ENCODE data around the gene ADAM10.

Gene ADAM10

DNA sequence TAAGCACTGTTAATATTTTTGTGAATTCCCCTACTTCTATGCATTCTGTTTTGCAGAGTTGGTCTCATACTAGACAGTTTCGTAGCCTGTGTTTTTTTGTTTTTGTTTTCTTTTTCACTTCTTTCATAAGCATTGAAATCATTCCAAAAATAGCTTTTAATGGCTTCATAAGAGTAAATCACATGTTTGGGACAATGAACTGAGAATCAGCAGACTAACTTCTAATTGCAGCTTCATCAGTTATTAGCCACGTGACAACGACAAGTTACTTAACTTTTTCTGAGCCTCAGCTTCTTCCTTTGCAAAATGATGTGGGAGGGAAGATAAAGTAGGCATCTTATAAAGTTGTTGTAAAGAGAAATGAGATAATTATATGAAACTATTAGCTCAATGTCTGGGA, 193.0 kb downstream of the ADAM10 start:
- no peak for DNase-seq
- no peak overlapping the region for H4K12ac ChIP-seq (ENCODE audit: low read depth, low read length)
- H3K79me2 ChIP-seq (ENCODE audit: control insufficient read depth, insufficient read depth, low read length, poor library complexity), result peaks cover 6% of the 10 kb centered on the region
- H3K18ac ChIP-seq (ENCODE audit: low read length), result no peak overlapping the region
- no peaks in the 10 kb centered on the region for H3K27me3 ChIP-seq (ENCODE audit: insufficient read depth, low read length)
- no peak overlapping the region for H2BK5ac ChIP-seq (ENCODE audit: low read depth, low read length, poor library complexity)
- H2AFZ ChIP-seq (ENCODE audit: insufficient read depth, low read length, poor library complexity), result no peak overlapping the region
- no peak overlapping the region for H3K27ac ChIP-seq (ENCODE audit: low read depth, low read length)
- no peak overlapping the region for H3K4me2 ChIP-seq (ENCODE audit: low read length)
- H4K91ac ChIP-seq (ENCODE audit: low read depth, low read length), result no peak overlapping the region
- no peak overlapping the region for H3K4ac ChIP-seq (ENCODE audit: low read depth, low read length)
- no peak overlapping the region for H3K14ac ChIP-seq (ENCODE audit: low read length)
- peaks cover 19% of the 10 kb centered on the region for H3K79me1 ChIP-seq (ENCODE audit: low read length)
- no peak overlapping the region for H2BK12ac ChIP-seq (ENCODE audit: low read length)
- H3K9ac ChIP-seq (ENCODE audit: low read length), result no peak overlapping the region
- no peak overlapping the region for H2AK5ac ChIP-seq (ENCODE audit: low read length)
- no peak overlapping the region for H4K8ac ChIP-seq (ENCODE audit: low read depth, low read length)
- no peak overlapping the region for H2BK120ac ChIP-seq (ENCODE audit: insufficient read depth, low read length, poor library complexity)
- H3K4me3 ChIP-seq (ENCODE audit: low read depth, low read length), result no peak overlapping the region
- WGBS (ENCODE audit: extremely low coverage, insufficient coverage, insufficient read length), result no CpG with 5 or more reads among the region's 3 CpGs
- H3K9me3 ChIP-seq (ENCODE audit: insufficient read depth, low read depth, low read length), result peaks cover 1% of the 10 kb centered on the region
- peaks cover 17 to 19% of the 10 kb centered on the region in 2 experiments for H3K4me1 ChIP-seq (ENCODE audit: control insufficient read depth in 1 of 2, insufficient read depth in 2 of 2, low read length in 2 of 2)
- no peak overlapping the region for H3K23ac ChIP-seq (ENCODE audit: low read length)
- no peaks in the 10 kb centered on the region for H3K36me3 ChIP-seq (ENCODE audit: control insufficient read depth in 1 of 2, insufficient read depth in 2 of 2, low read length in 2 of 2)

DNA sequence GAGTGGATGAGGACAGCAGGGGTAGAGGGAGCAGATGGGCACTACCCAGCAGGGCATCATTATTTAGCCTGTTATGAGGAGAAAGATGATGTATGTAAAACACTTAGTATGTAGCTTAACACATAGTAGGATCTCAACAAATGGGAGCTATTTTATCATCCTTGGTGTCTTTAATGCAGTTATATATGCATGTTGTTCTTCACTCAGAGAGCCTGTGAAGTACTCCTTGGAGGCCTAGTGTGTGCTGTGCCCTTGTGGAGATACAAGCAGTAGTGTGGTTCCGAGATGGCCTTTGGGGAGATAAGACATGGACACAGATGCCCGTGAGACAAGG, 193.5 kb downstream of the ADAM10 start:
- Histone ChIP-seq H3K23ac (ENCODE audit: low read length) (no peak overlapping the region), H3K79me1 (ENCODE audit: low read length) (peaks cover 24% of the 10 kb centered on the region), H4K12ac (ENCODE audit: low read depth, low read length) (no peak overlapping the region), H2AK5ac (ENCODE audit: low read length) (no peak overlapping the region), H2AFZ (ENCODE audit: insufficient read depth, low read length, poor library complexity) (no peak overlapping the region), H3K4ac (ENCODE audit: low read depth, low read length) (no peak overlapping the region), H3K27ac (ENCODE audit: low read depth, low read length) (no peak overlapping the region), H3K18ac (ENCODE audit: low read length) (no peak overlapping the region), H2BK5ac (ENCODE audit: low read depth, low read length, poor library complexity) (no peak overlapping the region), H2BK12ac (ENCODE audit: low read length) (peak overlapping the region; percentile 61), H3K4me1 (ENCODE audit: control insufficient read depth in 1 of 2, insufficient read depth in 2 of 2, low read length in 2 of 2) (peaks cover 22 to 24% of the 10 kb centered on the region in 2 experiments), H2BK120ac (ENCODE audit: insufficient read depth, low read length, poor library complexity) (no peak overlapping the region), H4K91ac (ENCODE audit: low read depth, low read length) (peak overlapping the region; percentile 11), H3K14ac (ENCODE audit: low read length) (no peak overlapping the region), H3K4me3 (ENCODE audit: low read depth, low read length) (no peak overlapping the region), H3K9me3 (ENCODE audit: insufficient read depth, low read depth, low read length) (peaks cover 1% of the 10 kb centered on the region), H3K36me3 (ENCODE audit: control insufficient read depth in 1 of 2, insufficient read depth in 2 of 2, low read length in 2 of 2) (no peaks in the 10 kb centered on the region), H3K27me3 (ENCODE audit: insufficient read depth, low read length) (no peaks in the 10 kb centered on the region), H3K4me2 (ENCODE audit: low read length) (no peak overlapping the region), H4K8ac (ENCODE audit: low read depth, low read length) (peak overlapping the region; percentile 45), H3K9ac (ENCODE audit: low read length) (no peak overlapping the region), H3K79me2 (ENCODE audit: control insufficient read depth, insufficient read depth, low read length, poor library complexity) (peaks cover 6% of the 10 kb centered on the region)
- DNase-seq, result no peak
- no CpG with 5 or more reads among the region's 2 CpGs for WGBS (ENCODE audit: extremely low coverage, insufficient coverage, insufficient read length)

DNA sequence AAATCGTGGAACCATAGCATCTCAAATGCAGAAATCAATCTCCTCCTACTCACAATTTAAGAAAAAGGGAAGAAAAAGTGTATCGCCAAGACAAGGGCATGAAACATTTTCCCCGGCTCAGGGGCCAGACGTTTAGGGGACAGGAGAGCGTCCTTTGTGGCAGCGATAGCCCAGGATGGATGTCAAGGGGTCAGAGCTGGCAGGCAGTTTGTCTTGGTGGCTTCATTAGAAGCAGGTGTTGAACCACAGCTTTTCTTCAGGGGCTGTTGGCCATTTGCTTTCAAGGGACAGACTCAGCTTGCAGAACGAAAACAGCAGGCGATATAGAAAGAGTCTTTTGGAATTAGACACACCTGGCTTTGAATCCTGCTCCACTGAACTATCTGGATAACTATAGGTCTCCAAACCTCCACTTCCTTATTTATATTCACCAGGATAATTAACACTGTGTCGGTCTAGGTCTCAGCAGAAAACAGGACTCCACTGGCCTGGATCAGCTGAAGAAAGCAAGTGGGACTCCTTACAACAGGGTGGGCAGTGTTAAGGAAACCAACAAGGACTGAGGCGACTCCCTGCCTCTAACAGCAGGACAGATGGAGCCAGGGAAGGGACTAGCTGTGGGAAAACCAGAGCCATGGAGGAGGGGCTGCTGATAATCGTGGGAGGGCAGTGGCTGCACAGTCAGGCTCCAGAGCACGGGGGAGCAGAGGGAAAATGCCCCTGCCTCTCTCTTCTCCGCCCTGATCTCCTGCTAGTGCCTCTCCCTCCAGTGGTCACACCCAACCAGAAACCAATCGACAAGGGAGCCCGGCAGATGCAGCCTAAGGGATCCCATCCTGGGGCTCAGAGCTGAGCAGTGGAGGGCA, 194.1 kb downstream of the ADAM10 start:
- Histone ChIP-seq H4K12ac (ENCODE audit: low read depth, low read length) (no peak overlapping the region), H2BK120ac (ENCODE audit: insufficient read depth, low read length, poor library complexity) (no peak overlapping the region), H3K4me2 (ENCODE audit: low read length) (no peak overlapping the region), H2AFZ (ENCODE audit: insufficient read depth, low read length, poor library complexity) (no peak overlapping the region), H3K9me3 (ENCODE audit: insufficient read depth, low read depth, low read length) (peaks cover 1% of the 10 kb centered on the region), H3K4me3 (ENCODE audit: low read depth, low read length) (no peak overlapping the region), H2AK5ac (ENCODE audit: low read length) (no peak overlapping the region), H4K8ac (ENCODE audit: low read depth, low read length) (peak overlapping the region; percentile 45), H3K27me3 (ENCODE audit: insufficient read depth, low read length) (no peaks in the 10 kb centered on the region), H3K79me2 (ENCODE audit: control insufficient read depth, insufficient read depth, low read length, poor library complexity) (peaks cover 6% of the 10 kb centered on the region), H3K4me1 (ENCODE audit: control insufficient read depth in 1 of 2, insufficient read depth in 2 of 2, low read length in 2 of 2) (peaks cover 25 to 27% of the 10 kb centered on the region in 2 experiments), H3K18ac (ENCODE audit: low read length) (no peak overlapping the region), H4K91ac (ENCODE audit: low read depth, low read length) (peak overlapping the region; percentile 11), H3K9ac (ENCODE audit: low read length) (no peak overlapping the region), H3K36me3 (ENCODE audit: control insufficient read depth in 1 of 2, insufficient read depth in 2 of 2, low read length in 2 of 2) (no peaks in the 10 kb centered on the region), H2BK12ac (ENCODE audit: low read length) (peak overlapping the region; percentile 61), H3K27ac (ENCODE audit: low read depth, low read length) (no peak overlapping the region), H2BK5ac (ENCODE audit: low read depth, low read length, poor library complexity) (no peak overlapping the region), H3K14ac (ENCODE audit: low read length) (peak overlapping the region; percentile 30), H3K79me1 (ENCODE audit: low read length) (peaks cover 28% of the 10 kb centered on the region), H3K23ac (ENCODE audit: low read length) (no peak overlapping the region), H3K4ac (ENCODE audit: low read depth, low read length) (no peak overlapping the region)
- DNase-seq, result no peak
- WGBS (ENCODE audit: extremely low coverage, insufficient coverage, insufficient read length), result no CpG with 5 or more reads among the region's 15 CpGs

DNA sequence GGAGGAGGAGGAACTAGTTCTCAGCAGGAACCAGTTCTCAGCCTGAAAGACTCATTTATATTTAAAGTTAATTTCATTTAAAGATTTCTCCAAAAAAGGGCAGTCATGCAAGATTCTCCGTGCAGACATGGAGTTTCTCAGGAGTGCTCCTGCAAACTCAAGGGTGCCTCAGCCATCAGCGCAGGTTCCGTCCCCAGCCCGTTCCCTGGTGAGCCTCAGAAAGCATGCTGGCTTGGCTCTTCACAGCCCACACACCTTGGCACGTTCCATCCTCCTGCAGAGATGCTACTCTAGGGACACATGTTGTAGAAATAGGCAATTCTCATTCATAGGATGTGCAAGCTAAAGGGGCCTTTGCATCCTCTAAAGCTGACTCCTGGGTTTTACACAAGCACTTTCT, 194.7 kb downstream of the ADAM10 start:
- Histone ChIP-seq H2AK5ac (ENCODE audit: low read length) (no peak overlapping the region), H3K79me2 (ENCODE audit: control insufficient read depth, insufficient read depth, low read length, poor library complexity) (peaks cover 6% of the 10 kb centered on the region), H3K27me3 (ENCODE audit: insufficient read depth, low read length) (no peaks in the 10 kb centered on the region), H2AFZ (ENCODE audit: insufficient read depth, low read length, poor library complexity) (no peak overlapping the region), H3K18ac (ENCODE audit: low read length) (no peak overlapping the region), H3K23ac (ENCODE audit: low read length) (no peak overlapping the region), H2BK5ac (ENCODE audit: low read depth, low read length, poor library complexity) (no peak overlapping the region), H3K14ac (ENCODE audit: low read length) (no peak overlapping the region), H3K4me3 (ENCODE audit: low read depth, low read length) (no peak overlapping the region), H4K12ac (ENCODE audit: low read depth, low read length) (no peak overlapping the region), H3K4ac (ENCODE audit: low read depth, low read length) (no peak overlapping the region), H3K9me3 (ENCODE audit: insufficient read depth, low read depth, low read length) (peaks cover 1% of the 10 kb centered on the region), H3K4me2 (ENCODE audit: low read length) (no peak overlapping the region), H3K27ac (ENCODE audit: low read depth, low read length) (no peak overlapping the region), H2BK120ac (ENCODE audit: insufficient read depth, low read length, poor library complexity) (no peak overlapping the region), H4K91ac (ENCODE audit: low read depth, low read length) (no peak overlapping the region), H4K8ac (ENCODE audit: low read depth, low read length) (no peak overlapping the region), H3K4me1 (ENCODE audit: control insufficient read depth in 1 of 2, insufficient read depth in 2 of 2, low read length in 2 of 2) (peaks cover 31 to 33% of the 10 kb centered on the region in 2 experiments), H3K36me3 (ENCODE audit: control insufficient read depth in 1 of 2, insufficient read depth in 2 of 2, low read length in 2 of 2) (no peaks in the 10 kb centered on the region), H2BK12ac (ENCODE audit: low read length) (no peak overlapping the region), H3K79me1 (ENCODE audit: low read length) (peaks cover 34% of the 10 kb centered on the region), H3K9ac (ENCODE audit: low read length) (no peak overlapping the region)
- no CpG with 5 or more reads among the region's 5 CpGs for WGBS (ENCODE audit: extremely low coverage, insufficient coverage, insufficient read length)
- no peak for DNase-seq

Measured in trophoblast cell (in vitro differentiated cells and primary cell).